ENCODE measurements around the gene LDLRAD4.
A peak's percentile ranks its signal among the peaks of the same experiment; 100 is the strongest.

LDLRAD4 gene

GRCh38 chr18:13298262-13298661, 79.7 kb downstream of the LDLRAD4 start:
- peaks cover 5% of the 10 kb centered on the region for H3K27me3 Mint-ChIP-seq (ENCODE audit: low read depth)
- H3K27ac Mint-ChIP-seq, result no peak overlapping the region
- TF ChIP-seq CTCF (IDR thresholded peaks at IDR 0.05; ENCODE audit: unreplicated experiment in 3 of 3), result no peak
- no peaks in the 10 kb centered on the region for H3K36me3 Mint-ChIP-seq (ENCODE audit: low read depth)
- peaks cover 47% of the 10 kb centered on the region for H3K4me1 Mint-ChIP-seq
- no peak overlapping the region for H3K4me3 Mint-ChIP-seq
- no peaks in the 10 kb centered on the region for H3K9me3 Mint-ChIP-seq

DNA sequence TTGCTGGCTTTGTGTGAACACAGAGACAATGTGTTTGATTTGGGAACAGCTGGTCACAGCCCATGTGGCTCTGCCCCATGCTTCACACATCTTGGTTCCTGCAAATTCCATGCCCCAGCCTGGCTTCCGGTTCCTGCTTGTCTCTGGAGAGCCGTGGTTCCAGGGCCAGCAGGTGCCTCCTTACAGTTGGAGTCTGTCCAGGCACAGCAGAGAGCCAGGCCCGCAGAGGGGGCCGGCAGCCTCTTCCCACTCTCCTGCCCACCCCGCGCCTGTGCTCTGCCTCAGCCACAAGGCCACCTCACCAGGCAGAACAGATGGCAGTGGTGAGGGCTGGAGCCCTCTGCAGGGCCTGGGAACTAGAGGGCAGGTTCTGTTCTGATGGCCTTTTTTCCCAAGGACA, 81.5 kb downstream of the LDLRAD4 start:
- Mint-ChIP-seq H3K4me1 (peaks cover 41% of the 10 kb centered on the region), H3K27me3 (ENCODE audit: low read depth) (peaks cover 5% of the 10 kb centered on the region), H3K9me3 (peaks cover 5% of the 10 kb centered on the region), H3K27ac (no peak overlapping the region), H3K4me3 (no peak overlapping the region), H3K36me3 (ENCODE audit: low read depth) (no peaks in the 10 kb centered on the region)
- no peak for TF ChIP-seq CTCF (IDR thresholded peaks at IDR 0.05; ENCODE audit: unreplicated experiment in 3 of 3)

GRCh38 chr18:13300796-13301195, 82.2 kb downstream of the LDLRAD4 start:
- H3K9me3 Mint-ChIP-seq, result peaks cover 11% of the 10 kb centered on the region
- H3K36me3 Mint-ChIP-seq (ENCODE audit: low read depth), result no peaks in the 10 kb centered on the region
- TF ChIP-seq CTCF (IDR thresholded peaks at IDR 0.05; ENCODE audit: unreplicated experiment in 3 of 3), result no peak
- H3K4me3 Mint-ChIP-seq, result no peak overlapping the region
- peaks cover 2% of the 10 kb centered on the region for H3K27me3 Mint-ChIP-seq (ENCODE audit: low read depth)
- peak overlapping the region in 1 of 3 experiments; percentile 71 for H3K27ac Mint-ChIP-seq
- H3K4me1 Mint-ChIP-seq, result peaks cover 41% of the 10 kb centered on the region

DNA sequence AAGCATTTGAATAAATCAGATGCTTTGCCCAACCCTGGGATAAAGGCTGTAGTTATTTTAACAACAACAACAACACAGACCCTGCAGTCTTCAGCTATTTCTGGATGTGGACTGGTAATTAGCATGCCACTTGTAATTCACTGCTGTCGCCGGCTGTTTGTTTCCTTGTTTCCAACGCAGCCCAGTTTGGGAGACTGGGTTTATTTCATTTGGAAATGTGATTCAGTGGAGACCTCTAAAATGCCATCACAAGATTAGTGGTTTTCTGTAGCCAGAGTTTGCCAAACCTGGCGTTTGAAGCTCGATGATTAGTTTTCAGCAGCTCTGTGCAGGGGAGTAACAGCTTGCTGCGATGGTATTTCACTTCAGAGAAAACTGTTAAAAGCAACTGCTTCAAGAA, 83.5 kb downstream of the LDLRAD4 start:
- TF ChIP-seq CTCF (IDR thresholded peaks at IDR 0.05; ENCODE audit: unreplicated experiment in 3 of 3), result no peak
- Mint-ChIP-seq H3K9me3 (peaks cover 17% of the 10 kb centered on the region), H3K4me1 (peaks cover 47% of the 10 kb centered on the region), H3K36me3 (ENCODE audit: low read depth) (no peaks in the 10 kb centered on the region), H3K27ac (peak overlapping the region; percentile 71 to 93 (median 77)), H3K27me3 (ENCODE audit: low read depth) (no peaks in the 10 kb centered on the region), H3K4me3 (peak overlapping the region in 1 of 3 experiments; percentile 1)

DNA sequence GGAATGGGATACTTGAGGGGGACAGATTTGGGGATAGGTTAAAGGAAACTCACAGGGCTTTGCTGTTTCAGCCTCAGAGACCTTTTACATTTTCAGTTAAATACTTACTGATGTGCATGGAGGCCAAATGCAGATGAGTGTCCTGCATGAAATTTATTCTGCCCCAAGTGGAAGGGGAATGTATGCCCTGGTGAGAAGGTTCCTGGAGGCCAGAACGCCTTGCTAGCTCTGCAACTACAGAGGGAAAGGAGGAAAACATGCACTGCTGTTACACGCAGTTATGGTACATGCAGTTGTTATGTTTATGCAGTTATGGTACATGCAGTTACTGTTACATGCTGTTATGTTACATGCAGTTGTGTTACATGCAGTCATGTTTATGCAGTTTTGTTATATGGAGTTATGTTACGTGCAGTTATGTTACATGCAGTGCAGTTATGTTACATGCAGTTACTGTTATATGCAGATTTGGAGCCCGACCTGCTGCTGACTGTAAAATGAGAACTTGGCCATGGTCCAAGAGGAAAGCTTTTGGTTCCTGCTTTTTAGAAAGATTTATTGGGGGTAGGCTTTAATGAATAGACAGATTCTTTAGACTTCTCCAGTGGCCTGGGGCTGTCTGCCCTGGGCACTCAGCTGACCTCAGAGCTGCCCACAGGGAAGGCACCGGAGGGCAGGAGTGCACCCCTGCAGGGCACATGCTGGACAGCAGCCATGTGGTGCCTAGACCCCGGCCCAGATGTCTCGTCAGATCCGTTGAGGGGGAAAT, 84.1 kb downstream of the LDLRAD4 start:
- Mint-ChIP-seq H3K4me3 (peak overlapping the region in 2 of 3 experiments; percentile 1 to 29), H3K27ac (peak overlapping the region; percentile 71 to 93 (median 77)), H3K9me3 (peaks cover 17% of the 10 kb centered on the region), H3K4me1 (peaks cover 48% of the 10 kb centered on the region), H3K36me3 (ENCODE audit: low read depth) (no peaks in the 10 kb centered on the region), H3K27me3 (ENCODE audit: low read depth) (no peaks in the 10 kb centered on the region)
- TF ChIP-seq CTCF (IDR thresholded peaks at IDR 0.05; ENCODE audit: unreplicated experiment in 3 of 3), result no peak

Measured in nephron (organoid).